Measurements from ENCODE around the gene BMPR1B.

GRCh38 chr4:95014068-95014467 is 256.3 kb downstream of the BMPR1B start:
- no peak for TF ChIP-seq CTCF (IDR thresholded peaks at IDR 0.05)
- TF ChIP-seq POLR2A (IDR thresholded peaks at IDR 0.05) = no peak
